Body of pancreas (tissue), 2 donors: ENCODE data around the gene IL21. TPM values are rescaled to one million over a fixed set of nuclear protein-coding genes. Genes with fewer than 3 reads are reported as not detected.

ENCODE experiments used
- total RNA-seq, 2 donors: library from RNA; depleted of rRNA; stranded (reverse); fragments of >200 nt; gene quantifications; one replicate each; pipeline ENCODE4 v1.1.0, GENCODE V29; 2016

The IL21 gene
- total RNA-seq, 2 donors from 2014 or later, result not detected

Other genes with a start within 250 kb of the IL21 start
- gene ADAD1, start 242.1 kb downstream of the IL21 start, total RNA-seq, result not detected
- not detected for gene IL2, start 164.3 kb downstream of the IL21 start, total RNA-seq
- gene BBS12, start 111.6 kb upstream of the IL21 start, total RNA-seq, result 1 to 10 TPM in 1 of 2 donors, not detected in 1; 2.3 TPM
- gene FGF2, start 205.8 kb upstream of the IL21 start, total RNA-seq, result 1 to 10 TPM; 1.8 to 2.3 TPM